Lower leg skin (tissue), 4 donors: ENCODE measurements around the gene BRINP1. TPM values are rescaled to one million over a fixed set of nuclear protein-coding genes. Genes with fewer than 3 reads are reported as not detected.

Source experiments
- DNase-seq, 2 donors: peaks; one replicate each; pipeline ENCODE4 v3.0.0-alpha.2; 2019; ENCODE audit warnings: low spot score in 2 of 2
- H3K4me3 ChIP-seq: fragments of 200-600 bp; sonication (generic); 2 replicates; pipeline ENCODE4 v1.5.1; 2017; ENCODE audit warnings: mild to moderate bottlenecking, low read depth; ENCODE audit not compliant: poor library complexity, severe bottlenecking
- POLR2A ChIP-seq, 2 donors: fragments of 450-650 bp; IDR thresholded peaks; one replicate each; pipeline ENCODE4 v1.6.1; 2016 to 2017; ENCODE audit warnings: antibody characterized with exemption in 2 of 2, mild to moderate bottlenecking in 1 of 2, moderate library complexity in 1 of 2
- WGBS, 2 donors: methylation state at CpG; one replicate each; pipeline ENCODE4 v1.1.5; 2018; 5-methylcytosine and 5-hydroxymethylcytosine counted together
- intact Hi-C: fragments of 100-400 bp; cut with DNase I; formaldehyde crosslinking; loops from one replicate; pipeline ENCODE4 v1.15.0; 2023; ENCODE audit warnings: low total_unique reads
- total RNA-seq, 4 donors: library from RNA; depleted of rRNA; stranded (reverse); fragments of >200 nt; gene quantifications; one replicate each; pipeline ENCODE4 v1.1.0, GENCODE V29; 2016
- TF ChIP-seq, protein P1 (sequence below), 3 donors: fragments of 450-650 bp; IDR thresholded peaks; one replicate each; pipeline ENCODE4 v1.5.1; 2016; ENCODE audit warnings: antibody characterized with exemption in 3 of 3, mild to moderate bottlenecking in 3 of 3, moderate library complexity in 2 of 3

BRINP1 gene
- total RNA-seq, 4 donors from 2014 or later: 0.10 to 0.16 TPM; not detected in 2

DNA sequence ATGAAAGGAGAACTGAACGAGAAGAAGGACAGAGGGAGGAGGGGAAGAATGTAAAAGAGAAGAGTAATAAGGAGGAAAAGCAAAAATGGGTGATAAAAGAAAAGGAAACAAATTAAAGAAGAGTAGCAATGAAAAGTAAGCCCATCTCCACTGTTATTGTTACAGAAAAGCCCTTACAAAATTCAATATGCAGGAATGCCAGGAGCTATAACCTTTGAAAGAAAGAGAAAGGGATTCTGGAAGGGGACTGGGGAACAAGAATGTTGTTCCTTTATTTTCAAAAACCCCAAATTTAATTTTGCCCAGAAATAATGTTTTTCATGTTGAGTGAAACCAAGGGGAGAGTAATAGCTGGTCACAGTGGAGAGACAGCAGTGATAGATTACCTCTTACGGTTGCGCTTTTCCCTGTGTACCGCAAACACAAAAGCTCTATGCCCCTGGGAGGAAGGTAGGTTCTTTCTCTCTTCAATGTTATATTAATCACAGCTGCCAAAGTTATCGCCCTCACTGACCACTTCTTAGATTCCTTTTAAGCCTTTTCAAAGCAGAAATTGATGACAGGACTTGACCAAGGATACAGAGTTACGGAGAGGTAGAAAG, 86.7 kb downstream of the BRINP1 start:
- 62 to 66% methylated on average over 6 of the region's 6 CpGs for WGBS, 2 donors
- no peak for DNase-seq
- H3K4me3 ChIP-seq: no peak overlapping the region
- intact Hi-C loops: no loop called here
- TF ChIP-seq POLR2A (IDR thresholded peaks at IDR 0.05): no peak
- TF ChIP-seq, protein P1, sequence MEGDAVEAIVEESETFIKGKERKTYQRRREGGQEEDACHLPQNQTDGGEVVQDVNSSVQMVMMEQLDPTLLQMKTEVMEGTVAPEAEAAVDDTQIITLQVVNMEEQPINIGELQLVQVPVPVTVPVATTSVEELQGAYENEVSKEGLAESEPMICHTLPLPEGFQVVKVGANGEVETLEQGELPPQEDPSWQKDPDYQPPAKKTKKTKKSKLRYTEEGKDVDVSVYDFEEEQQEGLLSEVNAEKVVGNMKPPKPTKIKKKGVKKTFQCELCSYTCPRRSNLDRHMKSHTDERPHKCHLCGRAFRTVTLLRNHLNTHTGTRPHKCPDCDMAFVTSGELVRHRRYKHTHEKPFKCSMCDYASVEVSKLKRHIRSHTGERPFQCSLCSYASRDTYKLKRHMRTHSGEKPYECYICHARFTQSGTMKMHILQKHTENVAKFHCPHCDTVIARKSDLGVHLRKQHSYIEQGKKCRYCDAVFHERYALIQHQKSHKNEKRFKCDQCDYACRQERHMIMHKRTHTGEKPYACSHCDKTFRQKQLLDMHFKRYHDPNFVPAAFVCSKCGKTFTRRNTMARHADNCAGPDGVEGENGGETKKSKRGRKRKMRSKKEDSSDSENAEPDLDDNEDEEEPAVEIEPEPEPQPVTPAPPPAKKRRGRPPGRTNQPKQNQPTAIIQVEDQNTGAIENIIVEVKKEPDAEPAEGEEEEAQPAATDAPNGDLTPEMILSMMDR (IDR thresholded peaks at IDR 0.05): no peak

DNA sequence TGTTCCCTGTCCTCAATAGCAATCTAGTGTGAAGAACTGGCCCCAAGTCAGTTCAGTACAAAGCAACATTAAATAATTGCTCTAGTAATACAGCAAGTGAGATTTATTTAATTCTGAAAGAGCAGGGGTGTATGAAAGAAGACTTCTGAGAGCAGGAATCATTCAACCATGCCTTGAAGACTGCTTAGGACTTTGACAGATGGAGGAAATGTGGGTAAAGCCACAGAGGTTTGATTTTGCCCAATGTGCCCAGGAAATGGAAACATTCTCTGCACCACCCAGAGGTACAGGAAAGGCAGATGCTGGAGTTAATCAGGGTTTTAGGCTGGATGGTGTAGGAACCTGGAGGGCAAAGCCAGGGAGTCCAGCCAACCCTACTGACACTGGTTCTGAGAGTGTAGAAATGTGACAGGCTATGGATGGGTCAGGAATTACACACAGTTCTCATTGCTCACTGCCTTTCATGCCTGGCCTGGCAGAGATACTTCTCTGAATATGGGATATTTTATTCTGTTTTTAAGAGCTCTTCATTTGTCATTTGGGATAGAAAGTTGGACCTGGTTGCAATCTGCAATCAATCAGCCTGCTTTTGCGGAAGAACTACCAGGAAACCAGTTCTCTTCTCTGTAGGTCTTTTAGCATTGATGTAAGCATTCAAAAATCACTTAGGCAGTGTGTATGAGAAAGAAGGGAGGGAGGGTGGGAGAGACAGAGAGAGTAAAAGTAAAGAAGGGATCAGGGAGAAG, 88.3 kb downstream of the BRINP1 start:
- WGBS, 2 donors: 79 to 87% methylated on average over 1 of the region's 1 CpG
- no peak for TF ChIP-seq POLR2A (IDR thresholded peaks at IDR 0.05)
- TF ChIP-seq, protein P1 (IDR thresholded peaks at IDR 0.05): no peak
- no peak overlapping the region for H3K4me3 ChIP-seq
- intact Hi-C loops: no loop called here
- DNase-seq: no peak

DNA sequence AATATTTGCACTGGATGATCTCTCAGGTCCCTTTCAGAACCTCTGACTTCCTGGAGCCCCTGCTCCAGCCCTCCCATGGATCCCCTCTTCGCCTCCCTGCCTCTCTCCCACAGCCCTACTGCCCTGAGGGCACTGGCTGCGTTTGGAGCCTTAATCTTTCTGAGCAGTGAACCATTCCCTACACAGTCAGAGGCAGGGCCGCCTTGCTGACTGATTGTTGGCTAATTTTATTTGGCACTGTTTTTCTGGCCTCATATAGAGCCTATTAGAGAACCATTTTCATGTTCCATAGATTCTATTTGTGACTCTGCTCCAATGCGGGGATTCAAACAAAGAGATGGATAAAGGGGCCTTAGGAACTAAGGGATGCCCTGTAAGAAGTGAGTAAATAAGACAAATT, 91.1 kb downstream of the BRINP1 start:
- no peak overlapping the region for H3K4me3 ChIP-seq
- 46 to 52% methylated on average over 4 of the region's 4 CpGs for WGBS, 2 donors
- DNase-seq: no peak
- TF ChIP-seq, protein P1 (IDR thresholded peaks at IDR 0.05): no peak
- no peak for TF ChIP-seq POLR2A (IDR thresholded peaks at IDR 0.05)
- intact Hi-C loops: no loop called here

DNA sequence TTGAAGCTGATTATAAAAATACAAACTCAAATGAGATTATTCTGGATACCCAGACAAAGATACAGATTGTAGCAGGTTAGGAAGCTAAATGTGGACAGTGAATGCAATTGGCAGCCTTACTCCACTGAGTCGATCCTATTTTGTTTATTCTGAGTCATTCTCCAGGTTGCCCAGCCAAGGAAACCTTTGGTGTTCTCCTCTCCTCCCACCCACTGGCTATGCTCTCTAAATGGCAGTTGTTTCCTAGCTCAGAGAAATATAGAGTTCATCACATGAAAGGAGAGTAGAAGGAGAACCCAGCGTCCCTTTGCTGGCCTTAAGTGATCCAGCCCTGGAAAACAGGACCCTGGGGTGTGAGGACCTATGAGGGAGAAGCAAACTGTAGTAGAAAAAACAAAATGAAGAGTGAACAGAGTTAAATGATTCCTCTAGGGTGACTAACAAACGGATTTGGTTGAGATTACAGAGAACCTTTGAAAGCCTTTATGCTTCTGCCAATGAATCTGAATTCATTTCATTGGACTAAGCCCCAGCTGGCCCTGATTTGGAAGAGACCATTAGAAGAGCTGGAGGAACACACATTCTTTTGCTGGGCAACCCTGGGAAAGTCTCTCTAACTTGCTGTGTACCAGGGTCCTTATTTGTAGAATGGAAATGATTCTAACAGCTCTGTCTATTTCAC, 95.1 kb downstream of the BRINP1 start:
- TF ChIP-seq, protein P1 (IDR thresholded peaks at IDR 0.05): no peak
- no peak for TF ChIP-seq POLR2A (IDR thresholded peaks at IDR 0.05)
- intact Hi-C loops: no loop called here
- no peak for DNase-seq
- H3K4me3 ChIP-seq: no peak overlapping the region
- 24 to 30% methylated on average over 3 of the region's 3 CpGs for WGBS, 2 donors

DNA sequence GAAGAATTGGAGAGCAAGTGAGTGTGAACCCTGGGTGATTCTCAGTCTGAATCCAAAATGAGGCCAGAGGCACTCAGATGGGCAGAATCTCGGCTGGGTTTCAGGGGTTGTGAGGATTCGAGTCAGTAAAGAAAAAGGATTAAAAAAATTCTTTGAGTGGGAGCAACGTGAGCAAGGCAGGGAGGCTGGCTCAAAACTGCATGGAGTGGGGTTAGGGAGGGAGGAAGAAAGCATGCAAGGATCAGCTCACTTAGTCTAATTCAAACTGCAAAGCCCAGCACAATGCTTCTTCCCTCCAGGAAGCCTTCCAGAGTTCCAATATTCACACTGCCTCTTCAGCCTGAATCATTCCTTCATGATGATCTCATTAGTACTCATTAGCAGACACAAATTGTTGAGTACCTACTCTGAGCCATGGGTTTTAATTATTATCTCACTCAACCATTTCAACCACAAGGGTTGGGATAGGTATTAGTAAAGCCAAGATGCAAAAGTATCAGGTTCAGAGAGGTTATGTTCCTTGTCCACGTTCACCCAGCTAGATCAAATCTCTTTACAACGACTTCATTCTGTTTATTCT, 95.8 kb downstream of the BRINP1 start:
- intact Hi-C loops: no loop called here
- no peak for DNase-seq
- 44% methylated on average over 5 of the region's 5 CpGs for WGBS, 2 donors
- no peak overlapping the region for H3K4me3 ChIP-seq
- TF ChIP-seq, protein P1 (IDR thresholded peaks at IDR 0.05): no peak
